GM12878 (cell line): ENCODE data around the gene TOR1A. TPM values are rescaled to one million over a fixed set of nuclear protein-coding genes. Genes with fewer than 3 reads are reported as not detected.

Experiments used
- ATAC-seq: fragments of 200-7000 bp; cut with Tn5 transposase; 3 replicates; pipeline ENCODE4 v1.9.1; 2020; ENCODE audit warnings: mild to moderate bottlenecking, moderate library complexity
- BruUV-seq: library from RNA; stranded (reverse); fragments of 400-500 nt; replicated peaks from 2 replicates; lab custom pipeline; 2021; lab: Mats Ljungman, UMichigan
- CTCF ChIA-PET: fragments of 300-600 bp; sonication (Branson Sonifier 250); formaldehyde crosslinking; extraction: SDS; loops from one replicate; lab custom pipeline; 2021; ENCODE audit warnings: inconsistent platforms; lab: Yijun Ruan, JAX
- POLR2A ChIA-PET: fragments of 350-600 bp; formaldehyde crosslinking; extraction: SDS; loops from one replicate; lab custom pipeline; 2021; ENCODE audit warnings: inconsistent platforms; lab: Charles Lee
- RAD21 ChIA-PET: fragments of 300-600 bp; sonication (Branson Sonifier 250); formaldehyde crosslinking; loops from one replicate; lab custom pipeline; 2023; ENCODE audit warnings: antibody characterized with exemption; ENCODE audit not compliant: unreplicated experiment; lab: Charles Lee
- SMC1A ChIA-PET: fragments of 300-600 bp; sonication (Branson Sonifier 250); formaldehyde crosslinking; loops from one replicate; lab custom pipeline; 2023; ENCODE audit not compliant: unreplicated experiment, uncharacterized antibody; lab: Charles Lee
- DNase-seq: peaks from one replicate; pipeline ENCODE4 v3.0.0-alpha.2; 2011; ENCODE audit warnings: low read depth, low spot score
- FAIRE-seq: peaks from 3 replicates; lab custom pipeline; 2011; peaks lifted over from hg19 to GRCh38; lab: Jason Lieb, UNC
- H2AFZ ChIP-seq: 2 replicates; pipeline ENCODE4 v1.6.0; 2011; ENCODE audit warnings: low read depth, low read length, control low read depth; ENCODE audit not compliant: control insufficient read depth
- H3K27ac ChIP-seq: 2 replicates; pipeline ENCODE4 v1.5.1; 2011; ENCODE audit warnings: control low read depth; ENCODE audit not compliant: control insufficient read depth, insufficient read depth
- H3K27me3 ChIP-seq, 2 experiments: replicated peaks in 1 of 2; 2 replicates each; pipeline versions ENCODE4 v1.6.0 to v1.6.1; 2011; ENCODE audit warnings: low read length in 1 of 2; ENCODE audit not compliant: control insufficient read depth in 2 of 2, insufficient read depth in 2 of 2
- H3K36me3 ChIP-seq, 2 experiments: 2 replicates each; pipeline ENCODE4 v1.5.1; 2011; ENCODE audit warnings: low read length in 1 of 2; ENCODE audit not compliant: control insufficient read depth in 2 of 2, insufficient read depth in 2 of 2
- H3K4me1 ChIP-seq: 2 replicates; pipeline ENCODE4 v1.6.1; 2011; ENCODE audit warnings: mild to moderate bottlenecking, low read length, moderate library complexity, mixed read lengths; ENCODE audit not compliant: control insufficient read depth, insufficient read depth
- H3K4me2 ChIP-seq: 2 replicates; pipeline ENCODE4 v1.6.0; 2011; ENCODE audit warnings: control low read depth; ENCODE audit not compliant: control insufficient read depth, insufficient read depth
- H3K4me3 ChIP-seq: fragments of 200-600 bp; sonication (generic); 2 replicates; pipeline ENCODE4 v1.5.1; 2016
- H3K79me2 ChIP-seq: 2 replicates; pipeline ENCODE4 v1.6.0; 2011; ENCODE audit warnings: low read length; ENCODE audit not compliant: control insufficient read depth, insufficient read depth
- H3K9ac ChIP-seq: 2 replicates; pipeline ENCODE4 v1.8.0; 2011; ENCODE audit warnings: low read length, control low read depth, mixed read lengths; ENCODE audit not compliant: control insufficient read depth, insufficient read depth
- H3K9me3 ChIP-seq: replicated peaks from 3 replicates; pipeline ENCODE4 v1.5.1; 2011; ENCODE audit warnings: mild to moderate bottlenecking, low read length; ENCODE audit not compliant: control insufficient read depth, insufficient read depth
- H4K20me1 ChIP-seq: 2 replicates; pipeline ENCODE4 v1.6.0; 2011; ENCODE audit not compliant: control insufficient read depth, insufficient read depth
- ESRRA ChIP-seq: IDR thresholded peaks from 2 replicates; pipeline ENCODE4 v1.6.1; 2012; ENCODE audit warnings: mild to moderate bottlenecking, low read length, improper control_type of control experiment
- FOXK2 ChIP-seq: fragments of 450-650 bp; IDR thresholded peaks from 2 replicates; pipeline ENCODE4 v1.6.1; 2017; ENCODE audit warnings: mild to moderate bottlenecking, moderate library complexity
- NFIC ChIP-seq: IDR thresholded peaks from 2 replicates; pipeline ENCODE4 v1.6.1; 2012; ENCODE audit warnings: low read depth, mild to moderate bottlenecking, inconsistent platforms, low read length, moderate library complexity
- POLR2A ChIP-seq: IDR thresholded peaks from 2 replicates; pipeline ENCODE4 v1.6.1; 2011; ENCODE audit warnings: low read depth, mild to moderate bottlenecking, low read length
- RELB ChIP-seq: fragments of 450-650 bp; IDR thresholded peaks from 2 replicates; pipeline ENCODE4 v1.6.1; 2017; ENCODE audit warnings: low read depth, mild to moderate bottlenecking, moderate library complexity
- SP1 ChIP-seq: IDR thresholded peaks from one replicate; pipeline ENCODE4 v1.6.1; 2011; ENCODE audit warnings: low read depth, low read length
- STAT3 ChIP-seq: IDR thresholded peaks from 2 replicates; pipeline ENCODE4 v1.6.1; 2011; ENCODE audit warnings: low read depth, low read length, improper control_type of control experiment
- ZNF24 ChIP-seq: fragments of 450-650 bp; IDR thresholded peaks from 2 replicates; pipeline ENCODE4 v1.6.1; 2017; ENCODE audit warnings: antibody characterized with exemption, mild to moderate bottlenecking
- WGBS: methylation state at CpG from one replicate; pipeline ENCODE4 v1.1.6; 2016; ENCODE audit warnings: low lambda C conversion rate; ENCODE audit not compliant: insufficient replicate concordance, insufficient coverage; ENCODE audit errors: missing lambda C conversion rate; 5-methylcytosine and 5-hydroxymethylcytosine counted together
- in situ Hi-C: fragments of 300-500 bp; cut with MboI; formaldehyde crosslinking; loops from 9 replicates; pipeline ENCODE4 v1.14.3; 2018; ENCODE audit warnings: mixed read lengths
- intact Hi-C: fragments of 100-400 bp; cut with micrococcal nuclease; formaldehyde crosslinking; loops from one replicate; pipeline ENCODE4 v1.14.2; 2022; ENCODE audit not compliant: unreplicated experiment
- polyA plus RNA-seq, 11 experiments: library from polyadenylated mRNA; depleted of rRNA in 4 of 11; unstranded in 6 of 11; stranded (reverse) in 5 of 11; fragments of >200 nt; fragmentation: Nextera tagmentation in 4 of 11; fragmentation: Illumina TruSeq in 1 of 11; extraction: Ambion mirVana in 4 of 11; extraction: Trizol in 1 of 11; gene quantifications; 1 replicate in 1 of 11; 2 replicates in 10 of 11; pipeline versions ENCODE4 v1.2.1 to v1.2.3, GENCODE V29; 2011 to 2016; ENCODE audit warnings: inconsistent platforms in 2 of 11, missing spikeins in 2 of 11, low read depth in 1 of 11
- total RNA-seq, 4 experiments: library from RNA; depleted of rRNA in 3 of 4; stranded (reverse); fragments of >200 nt in 3 of 4; fragmentation: Illumina TruSeq in 1 of 4; extraction: Trizol in 1 of 4; gene quantifications; 2 replicates each; pipeline versions ENCODE4 v1.2.1 to v1.2.3, GENCODE V29; 2013 to 2021
- TF ChIP-seq, protein P1 (sequence below): fragments of 450-650 bp; IDR thresholded peaks from 2 replicates; pipeline ENCODE4 v1.6.1; 2018; ENCODE audit warnings: mild to moderate bottlenecking, low read depth, moderate library complexity; ENCODE audit not compliant: partially characterized antibody
- TF ChIP-seq, protein P2 (sequence below): fragments of 450-650 bp; IDR thresholded peaks from 2 replicates; pipeline ENCODE4 v1.6.1; 2016; ENCODE audit warnings: mild to moderate bottlenecking

Gene TOR1A
- total and polyA plus RNA-seq, 10 of the 15 experiments (the other 5 are each of a cell fraction or from before 2014, with no cell fraction given): 3.2 to 60.8 (median 38.6) TPM

DNA sequence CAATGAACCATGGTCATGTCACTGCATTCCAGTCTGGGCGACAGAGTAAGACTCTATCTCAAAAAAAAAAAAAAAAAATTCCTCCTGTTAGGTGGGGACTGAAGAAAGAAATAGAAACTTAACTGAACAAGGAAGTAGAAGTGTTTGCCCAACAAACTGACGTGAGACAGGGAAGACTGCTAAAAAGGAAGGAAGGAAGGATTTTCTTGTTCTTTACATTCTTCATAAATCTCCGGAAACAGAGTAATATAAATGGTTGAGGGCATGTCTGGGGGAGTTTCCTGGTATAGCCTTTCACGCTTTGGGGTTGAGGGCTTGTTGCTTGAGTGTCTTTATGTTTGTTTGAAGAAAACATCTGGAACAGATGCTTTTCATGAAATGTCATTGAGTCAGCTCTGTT, 17.9 kb downstream of the TOR1A start:
- H3K4me3 ChIP-seq: peak overlapping the region; percentile 24; the same call in 1 of the 2 replicates
- ChIA-PET POLR2A (interaction anchor here (0.6 to 0.7 kb wide), 2 partner anchors 64 to 228 kb away, joined by 3 read pairs; no protein-coding TSS in a partner anchor), RAD21 (no interaction called here), CTCF (interaction anchor here (0.6 to 1.2 kb wide), 2 partner anchors 16 to 113 kb away, joined by 3 to 4 read pairs; no protein-coding TSS in a partner anchor), SMC1A (interaction anchor here (1.1 kb wide), 1 partner anchor 16 kb away, joined by 3 read pairs; no protein-coding TSS in a partner anchor)
- H3K4me2 ChIP-seq: peak overlapping the region; percentile 33; the same call in 1 of the 2 replicates
- DNase-seq: no peak
- 71% methylated on average over 4 of the region's 4 CpGs for WGBS
- TF ChIP-seq STAT3: no peak
- TF ChIP-seq, protein P1, sequence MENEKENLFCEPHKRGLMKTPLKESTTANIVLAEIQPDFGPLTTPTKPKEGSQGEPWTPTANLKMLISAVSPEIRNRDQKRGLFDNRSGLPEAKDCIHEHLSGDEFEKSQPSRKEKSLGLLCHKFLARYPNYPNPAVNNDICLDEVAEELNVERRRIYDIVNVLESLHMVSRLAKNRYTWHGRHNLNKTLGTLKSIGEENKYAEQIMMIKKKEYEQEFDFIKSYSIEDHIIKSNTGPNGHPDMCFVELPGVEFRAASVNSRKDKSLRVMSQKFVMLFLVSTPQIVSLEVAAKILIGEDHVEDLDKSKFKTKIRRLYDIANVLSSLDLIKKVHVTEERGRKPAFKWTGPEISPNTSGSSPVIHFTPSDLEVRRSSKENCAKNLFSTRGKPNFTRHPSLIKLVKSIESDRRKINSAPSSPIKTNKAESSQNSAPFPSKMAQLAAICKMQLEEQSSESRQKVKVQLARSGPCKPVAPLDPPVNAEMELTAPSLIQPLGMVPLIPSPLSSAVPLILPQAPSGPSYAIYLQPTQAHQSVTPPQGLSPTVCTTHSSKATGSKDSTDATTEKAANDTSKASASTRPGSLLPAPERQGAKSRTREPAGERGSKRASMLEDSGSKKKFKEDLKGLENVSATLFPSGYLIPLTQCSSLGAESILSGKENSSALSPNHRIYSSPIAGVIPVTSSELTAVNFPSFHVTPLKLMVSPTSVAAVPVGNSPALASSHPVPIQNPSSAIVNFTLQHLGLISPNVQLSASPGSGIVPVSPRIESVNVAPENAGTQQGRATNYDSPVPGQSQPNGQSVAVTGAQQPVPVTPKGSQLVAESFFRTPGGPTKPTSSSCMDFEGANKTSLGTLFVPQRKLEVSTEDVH: no peak
- no peak for TF ChIP-seq FOXK2
- no peak for TF ChIP-seq POLR2A
- TF ChIP-seq RELB: no peak
- TF ChIP-seq ESRRA: no peak
- no peak for TF ChIP-seq NFIC
- TF ChIP-seq, protein P2, sequence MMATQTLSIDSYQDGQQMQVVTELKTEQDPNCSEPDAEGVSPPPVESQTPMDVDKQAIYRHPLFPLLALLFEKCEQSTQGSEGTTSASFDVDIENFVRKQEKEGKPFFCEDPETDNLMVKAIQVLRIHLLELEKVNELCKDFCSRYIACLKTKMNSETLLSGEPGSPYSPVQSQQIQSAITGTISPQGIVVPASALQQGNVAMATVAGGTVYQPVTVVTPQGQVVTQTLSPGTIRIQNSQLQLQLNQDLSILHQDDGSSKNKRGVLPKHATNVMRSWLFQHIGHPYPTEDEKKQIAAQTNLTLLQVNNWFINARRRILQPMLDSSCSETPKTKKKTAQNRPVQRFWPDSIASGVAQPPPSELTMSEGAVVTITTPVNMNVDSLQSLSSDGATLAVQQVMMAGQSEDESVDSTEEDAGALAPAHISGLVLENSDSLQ: no peak
- no peak for TF ChIP-seq SP1
- TF ChIP-seq ZNF24: no peak
- ATAC-seq: no peak
- no peak overlapping the region for H3K27ac ChIP-seq
- no peak for FAIRE-seq
- no peaks in the 10 kb centered on the region for H3K9me3 ChIP-seq
- peaks cover 0 to 14% of the 10 kb centered on the region in 2 experiments for H3K36me3 ChIP-seq
- no peak overlapping the region for H2AFZ ChIP-seq
- intact Hi-C loops: no loop called here
- 0 out of 2 replicates have a peak, but pooled peaks cover 3% of the 10 kb centered on the region for H3K4me1 ChIP-seq
- H3K79me2 ChIP-seq: peaks cover 12% of the 10 kb centered on the region
- in situ Hi-C loops: no loop called here
- H3K27me3 ChIP-seq: no peaks in the 10 kb centered on the region
- no peak overlapping the region for H3K9ac ChIP-seq
- no TSS peak for BruUV-seq
- no peaks in the 10 kb centered on the region for H4K20me1 ChIP-seq
